ENCODE measurements around the gene PHLDB3. TPM values are rescaled to one million over a fixed set of nuclear protein-coding genes. Genes with fewer than 3 reads are reported as not detected.

PHLDB3 gene
- polyA plus RNA-seq, 1 donor from 2014 or later: 5.6 TPM

DNA sequence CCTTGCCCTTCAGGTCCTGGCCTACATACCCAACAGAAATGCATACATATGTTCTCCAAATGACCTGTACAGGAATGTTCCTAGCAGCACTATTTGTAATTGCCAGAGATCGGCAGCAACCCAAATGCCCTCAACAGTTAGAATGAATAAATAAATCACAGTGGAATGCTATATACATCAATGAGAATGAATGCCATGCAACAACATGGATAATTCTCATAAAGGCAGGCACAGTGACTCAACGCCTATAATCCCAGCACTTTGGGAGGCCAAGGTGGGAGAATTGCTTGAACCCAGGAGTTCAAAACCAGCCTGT is 71.2 kb downstream of the PHLDB3 start:
- Histone ChIP-seq H3K4me2 (ENCODE audit: low read length) (no peak overlapping the region), H3K36me3 (ENCODE audit: insufficient read depth, low read length) (no peaks in the 10 kb centered on the region), H3K27me3 (ENCODE audit: insufficient read depth, low read depth, low read length) (no peaks in the 10 kb centered on the region), H4K20me1 (ENCODE audit: insufficient read depth) (no peaks in the 10 kb centered on the region), H3K9me3 (ENCODE audit: low read length) (no peaks in the 10 kb centered on the region), H3K9me2 (ENCODE audit: insufficient read depth, low read length) (no peaks in the 10 kb centered on the region), H3F3A (ENCODE audit: insufficient read depth, low read length, poor library complexity, severe bottlenecking) (no peaks in the 10 kb centered on the region), H2AFZ (ENCODE audit: low read depth, low read length) (no peak overlapping the region), H3K27ac (ENCODE audit: low read length) (no peak overlapping the region), H3K4me3 (ENCODE audit: low read length) (no peak overlapping the region), H3K9ac (ENCODE audit: low read length) (no peak overlapping the region), H3K79me2 (replicated peaks; ENCODE audit: insufficient read depth, low read length) (no peaks in the 10 kb centered on the region)
- no peak for TF ChIP-seq TAF1 (IDR thresholded peaks at IDR 0.05; ENCODE audit: low read depth)
- TF ChIP-seq MXI1 (conservative IDR thresholded peaks at IDR 0.05; ENCODE audit: poor library complexity, severe bottlenecking): no peak
- TF ChIP-seq, protein P1, sequence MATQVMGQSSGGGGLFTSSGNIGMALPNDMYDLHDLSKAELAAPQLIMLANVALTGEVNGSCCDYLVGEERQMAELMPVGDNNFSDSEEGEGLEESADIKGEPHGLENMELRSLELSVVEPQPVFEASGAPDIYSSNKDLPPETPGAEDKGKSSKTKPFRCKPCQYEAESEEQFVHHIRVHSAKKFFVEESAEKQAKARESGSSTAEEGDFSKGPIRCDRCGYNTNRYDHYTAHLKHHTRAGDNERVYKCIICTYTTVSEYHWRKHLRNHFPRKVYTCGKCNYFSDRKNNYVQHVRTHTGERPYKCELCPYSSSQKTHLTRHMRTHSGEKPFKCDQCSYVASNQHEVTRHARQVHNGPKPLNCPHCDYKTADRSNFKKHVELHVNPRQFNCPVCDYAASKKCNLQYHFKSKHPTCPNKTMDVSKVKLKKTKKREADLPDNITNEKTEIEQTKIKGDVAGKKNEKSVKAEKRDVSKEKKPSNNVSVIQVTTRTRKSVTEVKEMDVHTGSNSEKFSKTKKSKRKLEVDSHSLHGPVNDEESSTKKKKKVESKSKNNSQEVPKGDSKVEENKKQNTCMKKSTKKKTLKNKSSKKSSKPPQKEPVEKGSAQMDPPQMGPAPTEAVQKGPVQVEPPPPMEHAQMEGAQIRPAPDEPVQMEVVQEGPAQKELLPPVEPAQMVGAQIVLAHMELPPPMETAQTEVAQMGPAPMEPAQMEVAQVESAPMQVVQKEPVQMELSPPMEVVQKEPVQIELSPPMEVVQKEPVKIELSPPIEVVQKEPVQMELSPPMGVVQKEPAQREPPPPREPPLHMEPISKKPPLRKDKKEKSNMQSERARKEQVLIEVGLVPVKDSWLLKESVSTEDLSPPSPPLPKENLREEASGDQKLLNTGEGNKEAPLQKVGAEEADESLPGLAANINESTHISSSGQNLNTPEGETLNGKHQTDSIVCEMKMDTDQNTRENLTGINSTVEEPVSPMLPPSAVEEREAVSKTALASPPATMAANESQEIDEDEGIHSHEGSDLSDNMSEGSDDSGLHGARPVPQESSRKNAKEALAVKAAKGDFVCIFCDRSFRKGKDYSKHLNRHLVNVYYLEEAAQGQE (IDR thresholded peaks at IDR 0.05; ENCODE audit: borderline replicate concordance): no peak
- no peak for TF ChIP-seq SMC3 (conservative IDR thresholded peaks at IDR 0.05; ENCODE audit: poor library complexity)
- no peak for TF ChIP-seq POLR2AphosphoS5 (IDR thresholded peaks at IDR 0.05)
- no peak for TF ChIP-seq RAD21 (conservative IDR thresholded peaks at IDR 0.05)
- TF ChIP-seq EZH2 (IDR thresholded peaks at IDR 0.05; ENCODE audit: borderline replicate concordance, insufficient read depth, low read length, poor library complexity, severe bottlenecking): no peak
- no peak for TF ChIP-seq EP300 (conservative IDR thresholded peaks at IDR 0.05; ENCODE audit: poor library complexity, severe bottlenecking)
- TF ChIP-seq, protein P2, sequence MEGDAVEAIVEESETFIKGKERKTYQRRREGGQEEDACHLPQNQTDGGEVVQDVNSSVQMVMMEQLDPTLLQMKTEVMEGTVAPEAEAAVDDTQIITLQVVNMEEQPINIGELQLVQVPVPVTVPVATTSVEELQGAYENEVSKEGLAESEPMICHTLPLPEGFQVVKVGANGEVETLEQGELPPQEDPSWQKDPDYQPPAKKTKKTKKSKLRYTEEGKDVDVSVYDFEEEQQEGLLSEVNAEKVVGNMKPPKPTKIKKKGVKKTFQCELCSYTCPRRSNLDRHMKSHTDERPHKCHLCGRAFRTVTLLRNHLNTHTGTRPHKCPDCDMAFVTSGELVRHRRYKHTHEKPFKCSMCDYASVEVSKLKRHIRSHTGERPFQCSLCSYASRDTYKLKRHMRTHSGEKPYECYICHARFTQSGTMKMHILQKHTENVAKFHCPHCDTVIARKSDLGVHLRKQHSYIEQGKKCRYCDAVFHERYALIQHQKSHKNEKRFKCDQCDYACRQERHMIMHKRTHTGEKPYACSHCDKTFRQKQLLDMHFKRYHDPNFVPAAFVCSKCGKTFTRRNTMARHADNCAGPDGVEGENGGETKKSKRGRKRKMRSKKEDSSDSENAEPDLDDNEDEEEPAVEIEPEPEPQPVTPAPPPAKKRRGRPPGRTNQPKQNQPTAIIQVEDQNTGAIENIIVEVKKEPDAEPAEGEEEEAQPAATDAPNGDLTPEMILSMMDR (IDR thresholded peaks at IDR 0.05; ENCODE audit: poor library complexity, severe bottlenecking): no peak

DNA sequence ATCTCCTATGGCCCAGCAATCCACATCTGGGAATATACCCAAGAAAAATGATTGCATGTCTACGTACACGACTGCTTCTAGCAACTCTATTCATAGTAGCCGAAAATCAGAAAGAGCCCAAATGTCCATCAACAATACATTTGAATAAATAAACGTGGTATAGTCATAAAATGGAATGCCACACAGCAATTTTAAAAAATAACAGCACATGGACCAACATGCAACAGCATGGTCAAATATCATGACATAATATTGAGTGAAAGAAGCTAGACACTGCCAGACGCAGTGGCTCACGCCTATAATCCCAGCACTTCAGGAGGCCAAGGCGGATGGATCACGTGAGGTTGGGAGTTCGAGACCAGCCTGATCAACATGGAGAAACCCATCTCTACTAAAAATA is 73.6 kb downstream of the PHLDB3 start:
- Histone ChIP-seq H3K9ac (ENCODE audit: low read length) (no peak overlapping the region), H3K9me3 (ENCODE audit: low read length) (no peaks in the 10 kb centered on the region), H3K36me3 (ENCODE audit: insufficient read depth, low read length) (no peaks in the 10 kb centered on the region), H3K4me2 (ENCODE audit: low read length) (no peak overlapping the region), H3K27ac (ENCODE audit: low read length) (no peak overlapping the region), H4K20me1 (ENCODE audit: insufficient read depth) (no peaks in the 10 kb centered on the region), H3K9me2 (ENCODE audit: insufficient read depth, low read length) (no peaks in the 10 kb centered on the region), H2AFZ (ENCODE audit: low read depth, low read length) (no peak overlapping the region), H3K4me3 (ENCODE audit: low read length) (no peak overlapping the region), H3K27me3 (ENCODE audit: insufficient read depth, low read depth, low read length) (no peaks in the 10 kb centered on the region), H3F3A (ENCODE audit: insufficient read depth, low read length, poor library complexity, severe bottlenecking) (no peaks in the 10 kb centered on the region), H3K79me2 (replicated peaks; ENCODE audit: insufficient read depth, low read length) (no peaks in the 10 kb centered on the region)
- TF ChIP-seq, protein P2 (IDR thresholded peaks at IDR 0.05; ENCODE audit: poor library complexity, severe bottlenecking): no peak
- TF ChIP-seq POLR2AphosphoS5 (IDR thresholded peaks at IDR 0.05) (no peak), SMC3 (conservative IDR thresholded peaks at IDR 0.05; ENCODE audit: poor library complexity) (no peak), RAD21 (conservative IDR thresholded peaks at IDR 0.05) (no peak), EZH2 (IDR thresholded peaks at IDR 0.05; ENCODE audit: borderline replicate concordance, insufficient read depth, low read length, poor library complexity, severe bottlenecking) (no peak)

Data from neural cell (in vitro differentiated cells).